Effector memory CD8-positive, alpha-beta T cell (primary cell): Measurements from ENCODE around the gene ASMT.
"Not testable (repeated sequence)": the region's sequence is repeated elsewhere in the genome, so short reads cannot be mapped to it uniquely, and the experiment has no call there.

Experiments
- ATAC-seq: fragments of 150-1000 bp; cut with Tn5 transposase; replicated peaks from 2 replicates; pipeline ENCODE4 v1.10.0; 2021; ENCODE audit warnings: mild to moderate bottlenecking, moderate library complexity
- DNase-seq, 3 experiments: peaks; one replicate each; pipeline ENCODE4 v3.0.0; 2021
- H3K27ac Mint-ChIP-seq, 2 donors: one replicate each; pipeline ENCODE4 v1.8.0; 2022; ENCODE audit warnings: mild to moderate bottlenecking in 2 of 2, mixed read lengths in 2 of 2, moderate library complexity in 2 of 2
- H3K27me3 Mint-ChIP-seq, 2 donors: one replicate each; pipeline ENCODE4 v1.8.0; 2022; ENCODE audit warnings: mixed read lengths in 2 of 2
- H3K36me3 Mint-ChIP-seq: one replicate; pipeline ENCODE4 v1.8.0; 2022; ENCODE audit warnings: mild to moderate bottlenecking, moderate library complexity, mixed read lengths; ENCODE audit not compliant: insufficient read depth
- H3K4me1 Mint-ChIP-seq, 2 donors: one replicate each; pipeline ENCODE4 v1.8.0; 2022; ENCODE audit warnings: low read depth in 2 of 2, mixed read lengths in 2 of 2
- H3K4me3 Mint-ChIP-seq, 2 donors: one replicate each; pipeline ENCODE4 v1.8.0; 2022; ENCODE audit warnings: mild to moderate bottlenecking in 2 of 2, mixed read lengths in 2 of 2, moderate library complexity in 2 of 2
- H3K9me3 Mint-ChIP-seq, 2 donors: one replicate each; pipeline ENCODE4 v1.8.0; 2022; ENCODE audit warnings: mixed read lengths in 2 of 2

ASMT gene

GRCh38 chrX:1646009-1646408 lies 31.1 kb downstream of the ASMT start:
- Mint-ChIP-seq H3K4me1 (peaks cover 3% of the 10 kb centered on the region in 2 donors), H3K9me3 (no peaks in the 10 kb centered on the region), H3K27me3 (peaks cover 47 to 51% of the 10 kb centered on the region in 2 donors), H3K27ac (no peak overlapping the region), H3K36me3 (no peaks in the 10 kb centered on the region), H3K4me3 (no peak overlapping the region)
- no peak for ATAC-seq
- no peak for DNase-seq

GRCh38 chrX:1649621-1650020 lies 34.8 kb downstream of the ASMT start:
- no peak overlapping the region for H3K27ac Mint-ChIP-seq
- no peaks in the 10 kb centered on the region for H3K9me3 Mint-ChIP-seq
- peaks cover 7% of the 10 kb centered on the region in 2 donors for H3K4me1 Mint-ChIP-seq
- ATAC-seq: no peak
- peaks cover 28 to 29% of the 10 kb centered on the region in 2 donors for H3K27me3 Mint-ChIP-seq
- H3K36me3 Mint-ChIP-seq: no peaks in the 10 kb centered on the region
- no peak for DNase-seq
- H3K4me3 Mint-ChIP-seq: no peak overlapping the region

- H3K36me3 Mint-ChIP-seq, H3K4me3 Mint-ChIP-seq: not testable (repeated sequence)
- H3K27ac Mint-ChIP-seq: peak overlapping the region in 1 of 2 donors; percentile 35
Observed at GRCh38 chrX:1652011-1652811, 37.4 kb downstream of the ASMT start.

GRCh38 chrX:1656379-1656778 lies 41.5 kb downstream of the ASMT start:
- ATAC-seq (no peak), DNase-seq (no peak)
- no peaks in the 10 kb centered on the region for H3K9me3 Mint-ChIP-seq
- H3K27ac Mint-ChIP-seq: peak overlapping the region; percentile 95
- peaks cover 35 to 38% of the 10 kb centered on the region in 2 donors for H3K4me1 Mint-ChIP-seq
- H3K4me3 Mint-ChIP-seq: peak overlapping the region in 1 of 2 donors; percentile 90
- peaks cover 25% of the 10 kb centered on the region for H3K36me3 Mint-ChIP-seq
- H3K27me3 Mint-ChIP-seq: no peaks in the 10 kb centered on the region

More at GRCh38 chrX:1652011-1652811, 37.4 kb downstream of the ASMT start:
- DNase-seq (peak; percentile 21 to 44 (median 30)), ATAC-seq (peak; percentile 21)
- Mint-ChIP-seq H3K27me3 (peaks cover 15% of the 10 kb centered on the region in 2 donors), H3K4me1 (peaks cover 13% of the 10 kb centered on the region in 2 donors)
- H3K9me3 Mint-ChIP-seq: not testable (repeated sequence)

- peaks cover 34% of the 10 kb centered on the region for H3K36me3 Mint-ChIP-seq
- no peaks in the 10 kb centered on the region for H3K9me3 Mint-ChIP-seq
- H3K27me3 Mint-ChIP-seq: no peaks in the 10 kb centered on the region
- peaks cover 33 to 38% of the 10 kb centered on the region in 2 donors for H3K4me1 Mint-ChIP-seq
- H3K4me3 Mint-ChIP-seq: peak overlapping the region; percentile 89 to 90
- H3K27ac Mint-ChIP-seq: peak overlapping the region; percentile 95
- peak; percentile 64 to 77 (median 68) for DNase-seq
- peak; percentile 56 for ATAC-seq
Observed at GRCh38 chrX:1657367-1658070, 42.7 kb downstream of the ASMT start.

GRCh38 chrX:1658071-1658491 lies 43.2 kb downstream of the ASMT start:
- Mint-ChIP-seq H3K27me3 (no peaks in the 10 kb centered on the region), H3K9me3 (no peaks in the 10 kb centered on the region), H3K27ac (peak overlapping the region; percentile 95), H3K4me3 (peak overlapping the region; percentile 89 to 90), H3K4me1 (peaks cover 33 to 40% of the 10 kb centered on the region in 2 donors), H3K36me3 (peaks cover 34% of the 10 kb centered on the region)
- DNase-seq: peak in 2 of 3 experiments; percentile 15 to 50
- no peak for ATAC-seq

- Mint-ChIP-seq H3K27me3 (no peaks in the 10 kb centered on the region), H3K9me3 (no peaks in the 10 kb centered on the region), H3K4me3 (peak overlapping the region; percentile 89 to 90), H3K36me3 (peaks cover 32% of the 10 kb centered on the region), H3K4me1 (peaks cover 38 to 47% of the 10 kb centered on the region in 2 donors), H3K27ac (peak overlapping the region; percentile 95)
- ATAC-seq (no peak), DNase-seq (no peak)
Observed at GRCh38 chrX:1659664-1660461, 45.0 kb downstream of the ASMT start.

GRCh38 chrX:1661048-1661921 lies 46.4 kb downstream of the ASMT start:
- peak; percentile 74 for ATAC-seq
- Mint-ChIP-seq H3K27ac (peak overlapping the region; percentile 95), H3K36me3 (peaks cover 35% of the 10 kb centered on the region), H3K4me1 (peaks cover 39 to 52% of the 10 kb centered on the region in 2 donors), H3K4me3 (peak overlapping the region; percentile 72 to 76), H3K27me3 (no peaks in the 10 kb centered on the region), H3K9me3 (no peaks in the 10 kb centered on the region)
- DNase-seq: peak; percentile 88 to 91 (median 90)

- no peaks in the 10 kb centered on the region for H3K27me3 Mint-ChIP-seq
- no peak for DNase-seq
- no peaks in the 10 kb centered on the region for H3K9me3 Mint-ChIP-seq
- ATAC-seq: no peak
- H3K4me1 Mint-ChIP-seq: peaks cover 44 to 58% of the 10 kb centered on the region in 2 donors
- peaks cover 35% of the 10 kb centered on the region for H3K36me3 Mint-ChIP-seq
- H3K4me3 Mint-ChIP-seq: peak overlapping the region; percentile 72 to 76
- H3K27ac Mint-ChIP-seq: peak overlapping the region; percentile 95
Observed at GRCh38 chrX:1661922-1662221, 47.0 kb downstream of the ASMT start.

- ATAC-seq (no peak), DNase-seq (no peak)
- Mint-ChIP-seq H3K36me3 (peaks cover 16% of the 10 kb centered on the region), H3K27ac (peak overlapping the region in 1 of 2 donors; percentile 62), H3K4me3 (no peak overlapping the region), H3K4me1 (peaks cover 25 to 42% of the 10 kb centered on the region in 2 donors), H3K9me3 (no peaks in the 10 kb centered on the region), H3K27me3 (no peaks in the 10 kb centered on the region)
Observed at GRCh38 chrX:1667566-1667965, 52.7 kb downstream of the ASMT start.

GRCh38 chrX:1673337-1673736 lies 58.5 kb downstream of the ASMT start:
- Mint-ChIP-seq H3K27ac (no peak overlapping the region), H3K36me3 (peaks cover 9% of the 10 kb centered on the region), H3K4me1 (peaks cover 0 to 18% of the 10 kb centered on the region in 2 donors), H3K4me3 (no peak overlapping the region), H3K27me3 (no peaks in the 10 kb centered on the region), H3K9me3 (no peaks in the 10 kb centered on the region)
- DNase-seq (peak; percentile 39 to 47 (median 46)), ATAC-seq (peak; percentile 46)

- Mint-ChIP-seq H3K9me3 (peaks cover 0 to under 1% of the 10 kb centered on the region in 2 donors), H3K27ac (no peak overlapping the region), H3K36me3 (peaks cover 10% of the 10 kb centered on the region)
Observed at GRCh38 chrX:1676866-1677265, 62.0 kb downstream of the ASMT start.

More at GRCh38 chrX:1676866-1677265, 62.0 kb downstream of the ASMT start:
- Mint-ChIP-seq H3K27me3 (no peaks in the 10 kb centered on the region), H3K4me1 (peaks cover 9 to 29% of the 10 kb centered on the region in 2 donors), H3K4me3 (no peak overlapping the region)
- DNase-seq: no peak
- no peak for ATAC-seq
